K562 (cell line): ENCODE results near the gene TMPRSS6. TPM values are rescaled to one million over a fixed set of nuclear protein-coding genes. Genes with fewer than 3 reads are reported as not detected.

Experiments
- ATAC-seq: fragments of 200-7000 bp; cut with Tn5 transposase; 3 replicates; pipeline ENCODE4 v1.9.1; 2020; ENCODE audit warnings: moderate library complexity
- BruUV-seq: library from RNA; stranded (reverse); fragments of 400-500 nt; replicated peaks from 2 replicates; lab custom pipeline; 2021; lab: Mats Ljungman, UMichigan
- CTCF ChIA-PET: fragments of 300-600 bp; formaldehyde crosslinking; extraction: SDS; loops from one replicate; lab custom pipeline; 2021; ENCODE audit warnings: low intra/inter-chr PET ratio; lab: Yijun Ruan, JAX
- POLR2A ChIA-PET: fragments of 300-600, 350-650 bp; sonication (Branson Sonifier 250); formaldehyde crosslinking; extraction: SDS; loops from one replicate; lab custom pipeline; 2021; ENCODE audit warnings: antibody characterized with exemption, inconsistent platforms; lab: Yijun Ruan, JAX
- DNase-seq, 4 experiments: peaks; one replicate each; pipeline versions ENCODE4 v3.0.0 to v3.0.0-alpha.2; 2011 to 2018; ENCODE audit warnings: low spot score in 3 of 4, mixed read lengths in 3 of 4; ENCODE audit errors: extremely low read depth in 1 of 4
- FAIRE-seq: peaks from 2 replicates; lab custom pipeline; 2011; peaks lifted over from hg19 to GRCh38; lab: Jason Lieb, UNC
- H2AFZ ChIP-seq: 2 replicates; pipeline ENCODE4 v1.6.0; 2011; ENCODE audit warnings: low read depth, low read length, control low read depth, inconsistent platforms
- H3K27ac ChIP-seq: fragments of 200-600 bp; 3 replicates; pipeline ENCODE4 v1.8.0; 2011; ENCODE audit warnings: low read depth, mild to moderate bottlenecking, control low read depth, inconsistent platforms, low read length, moderate library complexity, mixed read lengths; ENCODE audit errors: extremely low read depth
- H3K27me3 ChIP-seq, 2 experiments: fragments of 300-600 bp in 1 of 2; 2 replicates in 1 of 2; 3 replicates in 1 of 2; pipeline versions ENCODE4 v1.6.0 to v1.8.0; 2011; ENCODE audit warnings: inconsistent platforms in 2 of 2, low read length in 2 of 2, mild to moderate bottlenecking in 1 of 2, mixed read lengths in 1 of 2, moderate library complexity in 1 of 2; ENCODE audit not compliant: control insufficient read depth in 2 of 2, insufficient read depth in 2 of 2
- H3K36me3 ChIP-seq: fragments of 300-600 bp; 3 replicates; pipeline ENCODE4 v1.8.0; 2011; ENCODE audit warnings: mild to moderate bottlenecking, low read length, inconsistent platforms; ENCODE audit not compliant: control insufficient read depth, insufficient read depth
- H3K4me1 ChIP-seq, 2 experiments: fragments of 200-600 bp in 1 of 2; replicated peaks in 1 of 2; 2 replicates in 1 of 2; 3 replicates in 1 of 2; pipeline versions ENCODE4 v1.5.1 to v1.8.0; 2011; ENCODE audit warnings: inconsistent platforms in 2 of 2, low read length in 2 of 2, mild to moderate bottlenecking in 1 of 2, mixed read lengths in 1 of 2, moderate library complexity in 1 of 2; ENCODE audit not compliant: control insufficient read depth in 2 of 2, insufficient read depth in 2 of 2
- H3K4me2 ChIP-seq: 2 replicates; pipeline ENCODE4 v1.6.1; 2011; ENCODE audit warnings: low read length, control low read depth, inconsistent platforms, mixed read lengths; ENCODE audit not compliant: insufficient read depth
- H3K4me3 ChIP-seq: fragments of 200-600 bp; sonication (generic), shearing (Covaris generic); 2 replicates; pipeline ENCODE4 v1.5.1; 2016; ENCODE audit warnings: control low read depth, inconsistent platforms
- H3K79me2 ChIP-seq: fragments of 200-600 bp; 3 replicates; pipeline ENCODE4 v1.8.0; 2011; ENCODE audit warnings: low read length, inconsistent platforms; ENCODE audit not compliant: control insufficient read depth, insufficient read depth
- H3K9ac ChIP-seq, 2 experiments: 2 replicates each; pipeline versions ENCODE4 v1.6.0 to v1.6.1; 2011; ENCODE audit warnings: low read depth in 2 of 2, low read length in 2 of 2, control low read depth in 1 of 2, inconsistent platforms in 1 of 2, mild to moderate bottlenecking in 1 of 2, mixed read lengths in 1 of 2; ENCODE audit not compliant: insufficient read depth in 1 of 2
- H3K9me1 ChIP-seq: one replicate; pipeline ENCODE4 v1.6.0; 2011; ENCODE audit warnings: inconsistent platforms, mild to moderate bottlenecking, low read length, moderate library complexity; ENCODE audit not compliant: control insufficient read depth, insufficient read depth
- H3K9me3 ChIP-seq: replicated peaks from 2 replicates; pipeline ENCODE4 v1.5.1; 2011; ENCODE audit warnings: low read depth, low read length, inconsistent platforms; ENCODE audit not compliant: control insufficient read depth, insufficient read depth
- H4K20me1 ChIP-seq: replicated peaks from 2 replicates; pipeline ENCODE4 v1.6.1; 2011; ENCODE audit warnings: low read length, inconsistent platforms, mixed read lengths; ENCODE audit not compliant: control insufficient read depth, insufficient read depth
- ASH1L ChIP-seq: fragments of 450-650 bp; IDR thresholded peaks from 2 replicates; pipeline ENCODE4 v1.6.1; 2018; ENCODE audit warnings: borderline replicate concordance, mild to moderate bottlenecking, low read depth; ENCODE audit not compliant: partially characterized antibody
- CREB5 ChIP-seq: fragments of 250-450 bp; sonication (Bioruptor Pico); IDR thresholded peaks from 2 replicates; pipeline ENCODE4 v1.5.0; 2020; ENCODE audit warnings: mild to moderate bottlenecking
- RBM25 ChIP-seq: fragments of 200-400 bp; formaldehyde crosslinking; IDR thresholded peaks from 2 replicates; pipeline ENCODE4 v1.6.1; 2018; ENCODE audit warnings: low read length, low read depth, moderate library complexity; ENCODE audit not compliant: severe bottlenecking
- WGBS: fragments of 100-300 bp; shearing (Covaris generic); methylation state at CpG from one replicate; pipeline ENCODE4 v1.1.6; 2016; ENCODE audit warnings: low coverage, mixed read lengths; ENCODE audit not compliant: insufficient coverage; ENCODE audit errors: missing lambda C conversion rate; 5-methylcytosine and 5-hydroxymethylcytosine counted together
- in situ Hi-C: fragments of 300-500 bp; cut with MboI; formaldehyde crosslinking; loops from 4 replicates; pipeline ENCODE4 v1.15.0; 2018; ENCODE audit warnings: inconsistent platforms, mixed read lengths
- intact Hi-C: fragments of 100-400 bp; cut with micrococcal nuclease; formaldehyde crosslinking; loops from 2 replicates; pipeline ENCODE4 v1.14.2; 2022
- polyA plus RNA-seq, 8 experiments: library from polyadenylated mRNA; depleted of rRNA in 4 of 8; stranded (reverse) in 5 of 8; unstranded in 3 of 8; fragments of >200 nt; fragmentation: Nextera tagmentation in 2 of 8; fragmentation: Illumina TruSeq in 1 of 8; extraction: Ambion mirVana in 2 of 8; extraction: Trizol in 1 of 8; gene quantifications; 2 replicates each; pipeline versions ENCODE4 v1.2.1 to v1.2.3, GENCODE V29; 2011 to 2014; ENCODE audit warnings: inconsistent platforms in 1 of 8, missing spikeins in 1 of 8
- total RNA-seq, 7 experiments: library from RNA; depleted of rRNA in 6 of 7; stranded (reverse); fragments of >200 nt in 6 of 7; fragmentation: Illumina TruSeq in 2 of 7; extraction: Trizol in 2 of 7; gene quantifications; 2 replicates each; pipeline versions ENCODE4 v1.2.1 to v1.2.3, GENCODE V29; 2011 to 2021; ENCODE audit warnings: low replicate concordance in 1 of 7
- TF ChIP-seq, protein P1 (sequence below): fragments of 250-450 bp; sonication (Bioruptor Pico); IDR thresholded peaks from 2 replicates; pipeline ENCODE4 v1.4.0; 2020
- TF ChIP-seq, protein P2 (sequence below): fragments of 250-450 bp; sonication (Bioruptor Pico); IDR thresholded peaks from 2 replicates; pipeline ENCODE4 v1.8.0; 2022; ENCODE audit warnings: inconsistent platforms, mild to moderate bottlenecking, moderate library complexity, borderline replicate concordance

TMPRSS6 gene
- total and polyA plus RNA-seq, 9 of the 15 experiments (the other 6 are each of a cell fraction or from before 2014, with no cell fraction given), result 0.03 TPM; not detected in 8

DNA sequence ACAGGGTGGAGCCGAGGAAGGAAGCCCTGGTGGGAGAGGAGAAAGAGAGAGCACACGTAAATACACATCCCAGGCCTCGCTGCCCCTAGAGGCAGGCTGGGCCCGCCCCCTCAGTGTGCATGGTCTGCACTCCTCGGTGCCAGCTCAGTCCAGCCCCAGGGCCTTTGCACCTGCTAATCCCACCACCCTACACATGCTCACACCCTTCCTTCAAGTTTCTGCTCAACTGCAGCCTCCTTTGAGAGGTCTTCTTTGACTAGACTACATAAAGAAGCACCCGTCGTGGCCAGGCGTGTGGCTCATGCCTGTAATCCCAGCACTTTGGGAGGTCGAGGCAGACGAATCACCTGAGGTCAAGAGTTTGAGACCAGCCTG is 34.7 kb upstream of the TMPRSS6 start:
- 51% methylated on average over 7 of the region's 10 CpGs for WGBS

DNA sequence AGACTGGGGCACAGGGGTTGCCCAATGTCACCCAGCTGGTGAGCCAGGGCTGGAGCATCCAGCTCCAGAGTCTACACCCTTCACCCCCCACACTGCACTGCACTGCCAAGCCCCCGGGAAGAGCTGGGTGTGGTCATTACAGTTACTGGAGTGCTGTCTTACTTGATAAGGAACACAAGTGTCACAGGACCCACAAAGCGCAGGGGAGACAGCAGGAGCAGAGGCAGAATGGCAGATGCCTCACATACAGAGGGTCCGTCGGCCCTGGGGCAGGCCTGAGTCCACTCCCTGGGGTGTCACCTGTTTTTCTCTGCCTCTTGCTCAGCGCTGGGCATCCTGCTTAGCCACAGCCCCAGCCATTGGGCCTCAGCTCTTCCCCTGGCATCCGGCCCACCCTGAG is 32.5 kb upstream of the TMPRSS6 start:
- 0% methylated on average over 3 of the region's 6 CpGs for WGBS
- Histone ChIP-seq H3K4me3 (no peak overlapping the region), H3K79me2 (no peaks in the 10 kb centered on the region), H2AFZ (no peak overlapping the region), H3K9me3 (no peaks in the 10 kb centered on the region), H3K9ac (peak overlapping the region in 1 of 2 experiments; percentile 71; a peak in 2 of 4 replicates), H3K27ac (no peak overlapping the region), H4K20me1 (no peaks in the 10 kb centered on the region), H3K36me3 (no peaks in the 10 kb centered on the region), H3K27me3 (peaks cover 0 to 15% of the 10 kb centered on the region in 2 experiments; a peak in 2 of 5 replicates), H3K4me1 (peaks cover 5 to 21% of the 10 kb centered on the region in 2 experiments; a peak in 4 of 5 replicates), H3K9me1 (no peaks in the 10 kb centered on the region), H3K4me2 (peak overlapping the region; percentile 52; the same call in 1 of the 2 replicates)
- intact Hi-C loops, result no loop called here
- ATAC-seq, result peak; percentile 75
- in situ Hi-C loops, result no loop called here
- DNase-seq, result peak; percentile 63 to 68 (median 66)
- POLR2A ChIA-PET, result interaction anchor here (0.7 kb wide), 2 partner anchors 211 to 261 kb away, joined by 3 read pairs; no protein-coding TSS in a partner anchor
- CTCF ChIA-PET, result interaction anchor here (0.5 kb wide), 1 partner anchor 56 kb away, joined by 3 read pairs; no protein-coding TSS in a partner anchor
- peak; percentile 78 for FAIRE-seq
- no TSS peak for BruUV-seq
- no peak for TF ChIP-seq ASH1L
- TF ChIP-seq, protein P1, sequence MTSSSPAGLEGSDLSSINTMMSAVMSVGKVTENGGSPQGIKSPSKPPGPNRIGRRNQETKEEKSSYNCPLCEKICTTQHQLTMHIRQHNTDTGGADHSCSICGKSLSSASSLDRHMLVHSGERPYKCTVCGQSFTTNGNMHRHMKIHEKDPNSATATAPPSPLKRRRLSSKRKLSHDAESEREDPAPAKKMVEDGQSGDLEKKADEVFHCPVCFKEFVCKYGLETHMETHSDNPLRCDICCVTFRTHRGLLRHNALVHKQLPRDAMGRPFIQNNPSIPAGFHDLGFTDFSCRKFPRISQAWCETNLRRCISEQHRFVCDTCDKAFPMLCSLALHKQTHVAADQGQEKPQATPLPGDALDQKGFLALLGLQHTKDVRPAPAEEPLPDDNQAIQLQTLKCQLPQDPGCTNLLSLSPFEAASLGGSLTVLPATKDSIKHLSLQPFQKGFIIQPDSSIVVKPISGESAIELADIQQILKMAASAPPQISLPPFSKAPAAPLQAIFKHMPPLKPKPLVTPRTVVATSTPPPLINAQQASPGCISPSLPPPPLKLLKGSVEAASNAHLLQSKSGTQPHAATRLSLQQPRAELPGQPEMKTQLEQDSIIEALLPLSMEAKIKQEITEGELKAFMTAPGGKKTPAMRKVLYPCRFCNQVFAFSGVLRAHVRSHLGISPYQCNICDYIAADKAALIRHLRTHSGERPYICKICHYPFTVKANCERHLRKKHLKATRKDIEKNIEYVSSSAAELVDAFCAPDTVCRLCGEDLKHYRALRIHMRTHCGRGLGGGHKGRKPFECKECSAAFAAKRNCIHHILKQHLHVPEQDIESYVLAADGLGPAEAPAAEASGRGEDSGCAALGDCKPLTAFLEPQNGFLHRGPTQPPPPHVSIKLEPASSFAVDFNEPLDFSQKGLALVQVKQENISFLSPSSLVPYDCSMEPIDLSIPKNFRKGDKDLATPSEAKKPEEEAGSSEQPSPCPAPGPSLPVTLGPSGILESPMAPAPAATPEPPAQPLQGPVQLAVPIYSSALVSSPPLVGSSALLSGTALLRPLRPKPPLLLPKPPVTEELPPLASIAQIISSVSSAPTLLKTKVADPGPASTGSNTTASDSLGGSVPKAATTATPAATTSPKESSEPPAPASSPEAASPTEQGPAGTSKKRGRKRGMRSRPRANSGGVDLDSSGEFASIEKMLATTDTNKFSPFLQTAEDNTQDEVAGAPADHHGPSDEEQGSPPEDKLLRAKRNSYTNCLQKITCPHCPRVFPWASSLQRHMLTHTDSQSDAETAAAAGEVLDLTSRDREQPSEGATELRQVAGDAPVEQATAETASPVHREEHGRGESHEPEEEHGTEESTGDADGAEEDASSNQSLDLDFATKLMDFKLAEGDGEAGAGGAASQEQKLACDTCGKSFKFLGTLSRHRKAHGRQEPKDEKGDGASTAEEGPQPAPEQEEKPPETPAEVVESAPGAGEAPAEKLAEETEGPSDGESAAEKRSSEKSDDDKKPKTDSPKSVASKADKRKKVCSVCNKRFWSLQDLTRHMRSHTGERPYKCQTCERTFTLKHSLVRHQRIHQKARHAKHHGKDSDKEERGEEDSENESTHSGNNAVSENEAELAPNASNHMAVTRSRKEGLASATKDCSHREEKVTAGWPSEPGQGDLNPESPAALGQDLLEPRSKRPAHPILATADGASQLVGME, result no peak
- TF ChIP-seq CREB5 (CRISPR knock-in tag), result no peak

More for the DNA sequence above, 34.7 kb upstream of the TMPRSS6 start:
- H3K9me1 ChIP-seq, result no peaks in the 10 kb centered on the region
- CTCF ChIA-PET, result no interaction called here
- FAIRE-seq, result no peak
- in situ Hi-C loops, result no loop called here
- H3K27me3 ChIP-seq, result peaks cover 0 to 11% of the 10 kb centered on the region in 2 experiments; a peak in 1 of 5 replicates
- H4K20me1 ChIP-seq, result no peaks in the 10 kb centered on the region; the same call in 1 of the 2 replicates
- H3K9me3 ChIP-seq, result no peaks in the 10 kb centered on the region
- POLR2A ChIA-PET, result interaction anchor here (1.2 kb wide), 1 partner anchor 12 kb away, joined by 4 read pairs; no protein-coding TSS in a partner anchor
- intact Hi-C loops, result no loop called here
- TF ChIP-seq, protein P2, sequence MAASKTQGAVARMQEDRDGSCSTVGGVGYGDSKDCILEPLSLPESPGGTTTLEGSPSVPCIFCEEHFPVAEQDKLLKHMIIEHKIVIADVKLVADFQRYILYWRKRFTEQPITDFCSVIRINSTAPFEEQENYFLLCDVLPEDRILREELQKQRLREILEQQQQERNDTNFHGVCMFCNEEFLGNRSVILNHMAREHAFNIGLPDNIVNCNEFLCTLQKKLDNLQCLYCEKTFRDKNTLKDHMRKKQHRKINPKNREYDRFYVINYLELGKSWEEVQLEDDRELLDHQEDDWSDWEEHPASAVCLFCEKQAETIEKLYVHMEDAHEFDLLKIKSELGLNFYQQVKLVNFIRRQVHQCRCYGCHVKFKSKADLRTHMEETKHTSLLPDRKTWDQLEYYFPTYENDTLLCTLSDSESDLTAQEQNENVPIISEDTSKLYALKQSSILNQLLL, result no peak
- peak; percentile 16 for TF ChIP-seq RBM25
- TF ChIP-seq, all 486 proteins: peak for 1
- H3K4me3 ChIP-seq, result no peak overlapping the region
- no peak overlapping the region for H2AFZ ChIP-seq
- ATAC-seq (no peak), DNase-seq (no peak)
- H3K79me2 ChIP-seq, result no peaks in the 10 kb centered on the region
- BruUV-seq, result no TSS peak
- no peak overlapping the region for H3K27ac ChIP-seq
- peaks cover 5 to 21% of the 10 kb centered on the region in 2 experiments; a peak in 4 of 5 replicates for H3K4me1 ChIP-seq
- H3K9ac ChIP-seq, result no peak overlapping the region
- no peak overlapping the region for H3K4me2 ChIP-seq
- H3K36me3 ChIP-seq, result no peaks in the 10 kb centered on the region
